Measurements from ENCODE around the gene CCDC183.
"Not testable (repeated sequence)": the region's sequence is repeated elsewhere in the genome, so short reads cannot be mapped to it uniquely, and the experiment has no call there.

Gene CCDC183

GRCh38 chr9:136829981-136830885, 34.1 kb downstream of the CCDC183 start:
- DNase-seq (ENCODE audit: low spot score) = no peak
- TF ChIP-seq CTCF (IDR thresholded peaks at IDR 0.05) = no peak

GRCh38 chr9:136831002-136831719, 35.0 kb downstream of the CCDC183 start:
- DNase-seq (ENCODE audit: low spot score) = no peak
- H3K27ac ChIP-seq = no peak overlapping the region
- no peak for TF ChIP-seq CTCF (IDR thresholded peaks at IDR 0.05)
- no peak overlapping the region for H3K4me3 ChIP-seq

More at GRCh38 chr9:136829981-136830885, 34.1 kb downstream of the CCDC183 start:
- Histone ChIP-seq H3K4me3 (no peak overlapping the region), H3K27ac (no peak overlapping the region)

- H3K27ac ChIP-seq = no peak overlapping the region
- no peak for DNase-seq (ENCODE audit: low spot score)
- TF ChIP-seq CTCF (IDR thresholded peaks at IDR 0.05) = no peak
- H3K4me3 ChIP-seq = no peak overlapping the region
Measured at GRCh38 chr9:136831720-136832104, 35.6 kb downstream of the CCDC183 start.

GRCh38 chr9:136832581-136832980, 36.4 kb downstream of the CCDC183 start:
- DNase-seq (ENCODE audit: low spot score) = no peak
- no peak for TF ChIP-seq CTCF (IDR thresholded peaks at IDR 0.05)
- H3K27ac ChIP-seq = no peak overlapping the region

GRCh38 chr9:136833381-136834048, 37.4 kb downstream of the CCDC183 start:
- H3K4me3 ChIP-seq; H3K27ac ChIP-seq; DNase-seq (ENCODE audit: low spot score): not testable (repeated sequence)

More at GRCh38 chr9:136832581-136832980, 36.4 kb downstream of the CCDC183 start:
- H3K4me3 ChIP-seq = no peak overlapping the region

- no peak overlapping the region for H3K27ac ChIP-seq
- no peak for DNase-seq (ENCODE audit: low spot score)
- H3K4me3 ChIP-seq = no peak overlapping the region
- TF ChIP-seq CTCF (IDR thresholded peaks at IDR 0.05) = no peak
Measured at GRCh38 chr9:136835162-136835931, 39.2 kb downstream of the CCDC183 start.

Measured in coronary artery (tissue), 2 donors.